ENCODE results near the gene COL5A3. TPM values are rescaled to one million over a fixed set of nuclear protein-coding genes. Genes with fewer than 3 reads are reported as not detected.

COL5A3 gene
- total and polyA plus RNA-seq, 2 of the 13 experiments (the other 11 are each of a cell fraction or from before 2014, with no cell fraction given) = 0.02 TPM; not detected in 1

DNA sequence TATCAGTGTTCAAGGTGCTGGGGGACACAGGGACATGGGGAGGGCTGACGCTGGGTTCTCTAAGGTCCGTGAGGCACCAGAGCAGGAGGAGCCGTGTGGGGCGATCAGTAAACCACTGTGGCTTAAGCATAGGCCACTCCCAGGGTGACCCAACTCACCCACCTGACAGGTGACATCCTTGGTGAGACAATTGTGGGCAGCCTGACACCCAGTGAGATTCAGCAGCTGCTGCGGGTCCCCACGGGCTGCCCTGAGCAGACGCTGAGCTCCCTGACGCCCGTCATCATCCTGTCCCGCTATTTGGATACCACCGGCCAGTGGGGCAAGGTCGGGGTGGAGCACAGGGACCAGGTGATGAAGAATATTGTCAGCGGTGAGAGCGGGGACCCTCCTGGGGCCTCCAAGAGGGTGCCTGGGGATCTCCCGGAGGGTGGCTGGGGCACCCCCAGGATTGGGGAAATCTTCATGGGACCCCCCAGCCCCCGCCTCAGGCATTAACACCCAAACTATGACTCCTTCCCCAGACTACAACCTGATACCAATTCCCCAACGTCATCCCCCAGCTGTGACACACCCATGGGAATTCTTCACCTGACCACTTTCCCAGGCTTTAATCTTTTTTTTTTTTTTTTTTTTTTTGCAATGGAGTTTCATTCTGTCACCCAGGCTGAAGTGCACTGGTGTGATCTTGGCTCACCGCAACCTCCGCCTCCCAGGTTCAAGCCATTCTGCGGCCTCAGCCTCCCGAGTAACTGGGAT, 42.5 kb upstream of the COL5A3 start:
- no peak overlapping the region for H3K9ac ChIP-seq (ENCODE audit: insufficient read depth, low read depth, low read length)
- no peaks in the 10 kb centered on the region for H3K36me3 ChIP-seq (replicated peaks in 1 of 2; ENCODE audit: control insufficient read depth in 1 of 2, insufficient read depth in 2 of 2, low read length in 2 of 2)
- no peak for FAIRE-seq
- no peak overlapping the region for H3K4me2 ChIP-seq (ENCODE audit: low read depth, low read length)
- no peak overlapping the region for H3K4me3 ChIP-seq (replicated peaks in 1 of 3; ENCODE audit: insufficient read depth in 1 of 3, low read depth in 2 of 3, low read length in 3 of 3)
- no peaks in the 10 kb centered on the region for H4K20me1 ChIP-seq (ENCODE audit: insufficient read depth, low read length)
- WGBS (ENCODE audit: low lambda C conversion rate) = 35% methylated on average over 12 of the region's 21 CpGs
- no peaks in the 10 kb centered on the region for H3K79me2 ChIP-seq (ENCODE audit: insufficient read depth, low read length)
- ChIA-PET POLR2A (no interaction called here), CTCF (ENCODE audit: low intra/inter-chr PET ratio, low total read pairs) (no interaction called here)
- H3K4me1 ChIP-seq (ENCODE audit: insufficient read depth, low read length) = no peaks in the 10 kb centered on the region
- ATAC-seq = no peak
- in situ Hi-C loops (cut with HindIII; ENCODE audit: extremely low pct_ligation_motif_present, low pct_unique_long_range_greater_than_20kb) (no loop called here), intact Hi-C loops (cut with micrococcal nuclease; ENCODE audit: unreplicated experiment) (no loop called here)
- no peak overlapping the region for H3K27ac ChIP-seq (ENCODE audit: extremely low read length, insufficient read depth, low read length)
- H2AFZ ChIP-seq (ENCODE audit: low read length) = no peak overlapping the region
- H3K9me3 ChIP-seq (ENCODE audit: low read length) = no peaks in the 10 kb centered on the region
- no TSS peak for BruUV-seq (replicated peaks)
- no peak for DNase-seq (ENCODE audit: low spot score)
- TF ChIP-seq ZNF629 (CRISPR knock-in tag; conservative IDR thresholded peaks at IDR 0.05) (no peak), ZBTB21 (CRISPR knock-in tag; IDR thresholded peaks at IDR 0.05) (no peak), CC2D1A (CRISPR knock-in tag; IDR thresholded peaks at IDR 0.05) (no peak), NCOA5 (CRISPR knock-in tag; IDR thresholded peaks at IDR 0.05) (no peak), KAT7 (CRISPR knock-in tag; IDR thresholded peaks at IDR 0.05; ENCODE audit: borderline replicate concordance) (no peak), MZF1 (CRISPR knock-in tag; IDR thresholded peaks at IDR 0.05; ENCODE audit: borderline replicate concordance) (no peak), ZNF530 (CRISPR knock-in tag; IDR thresholded peaks at IDR 0.05; ENCODE audit: low read depth) (no peak), CHD2 (IDR thresholded peaks at IDR 0.05; ENCODE audit: low read depth, low read length) (no peak), TFDP1 (CRISPR knock-in tag; IDR thresholded peaks at IDR 0.05; ENCODE audit: borderline replicate concordance) (no peak), CENPT (CRISPR knock-in tag; IDR thresholded peaks at IDR 0.05; ENCODE audit: low read depth) (no peak), SRSF4 (IDR thresholded peaks at IDR 0.05; ENCODE audit: low read depth, low read length, poor library complexity, severe bottlenecking) (no peak), HNRNPUL1 (IDR thresholded peaks at IDR 0.05; ENCODE audit: low read depth, low read length) (no peak), ZNF274 (CRISPR knock-in tag; IDR thresholded peaks at IDR 0.05) (no peak)
- TF ChIP-seq, protein P1, sequence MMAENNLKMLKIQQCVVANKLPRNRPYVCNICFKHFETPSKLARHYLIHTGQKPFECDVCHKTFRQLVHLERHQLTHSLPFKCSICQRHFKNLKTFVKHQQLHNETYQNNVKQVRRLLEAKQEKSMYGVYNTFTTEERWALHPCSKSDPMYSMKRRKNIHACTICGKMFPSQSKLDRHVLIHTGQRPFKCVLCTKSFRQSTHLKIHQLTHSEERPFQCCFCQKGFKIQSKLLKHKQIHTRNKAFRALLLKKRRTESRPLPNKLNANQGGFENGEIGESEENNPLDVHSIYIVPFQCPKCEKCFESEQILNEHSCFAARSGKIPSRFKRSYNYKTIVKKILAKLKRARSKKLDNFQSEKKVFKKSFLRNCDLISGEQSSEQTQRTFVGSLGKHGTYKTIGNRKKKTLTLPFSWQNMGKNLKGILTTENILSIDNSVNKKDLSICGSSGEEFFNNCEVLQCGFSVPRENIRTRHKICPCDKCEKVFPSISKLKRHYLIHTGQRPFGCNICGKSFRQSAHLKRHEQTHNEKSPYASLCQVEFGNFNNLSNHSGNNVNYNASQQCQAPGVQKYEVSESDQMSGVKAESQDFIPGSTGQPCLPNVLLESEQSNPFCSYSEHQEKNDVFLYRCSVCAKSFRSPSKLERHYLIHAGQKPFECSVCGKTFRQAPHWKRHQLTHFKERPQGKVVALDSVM (CRISPR knock-in tag; IDR thresholded peaks at IDR 0.05) = no peak
- TF ChIP-seq, protein P2, sequence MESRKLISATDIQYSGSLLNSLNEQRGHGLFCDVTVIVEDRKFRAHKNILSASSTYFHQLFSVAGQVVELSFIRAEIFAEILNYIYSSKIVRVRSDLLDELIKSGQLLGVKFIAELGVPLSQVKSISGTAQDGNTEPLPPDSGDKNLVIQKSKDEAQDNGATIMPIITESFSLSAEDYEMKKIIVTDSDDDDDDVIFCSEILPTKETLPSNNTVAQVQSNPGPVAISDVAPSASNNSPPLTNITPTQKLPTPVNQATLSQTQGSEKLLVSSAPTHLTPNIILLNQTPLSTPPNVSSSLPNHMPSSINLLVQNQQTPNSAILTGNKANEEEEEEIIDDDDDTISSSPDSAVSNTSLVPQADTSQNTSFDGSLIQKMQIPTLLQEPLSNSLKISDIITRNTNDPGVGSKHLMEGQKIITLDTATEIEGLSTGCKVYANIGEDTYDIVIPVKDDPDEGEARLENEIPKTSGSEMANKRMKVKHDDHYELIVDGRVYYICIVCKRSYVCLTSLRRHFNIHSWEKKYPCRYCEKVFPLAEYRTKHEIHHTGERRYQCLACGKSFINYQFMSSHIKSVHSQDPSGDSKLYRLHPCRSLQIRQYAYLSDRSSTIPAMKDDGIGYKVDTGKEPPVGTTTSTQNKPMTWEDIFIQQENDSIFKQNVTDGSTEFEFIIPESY (CRISPR knock-in tag; IDR thresholded peaks at IDR 0.05) = no peak
- TF ChIP-seq, protein P3, sequence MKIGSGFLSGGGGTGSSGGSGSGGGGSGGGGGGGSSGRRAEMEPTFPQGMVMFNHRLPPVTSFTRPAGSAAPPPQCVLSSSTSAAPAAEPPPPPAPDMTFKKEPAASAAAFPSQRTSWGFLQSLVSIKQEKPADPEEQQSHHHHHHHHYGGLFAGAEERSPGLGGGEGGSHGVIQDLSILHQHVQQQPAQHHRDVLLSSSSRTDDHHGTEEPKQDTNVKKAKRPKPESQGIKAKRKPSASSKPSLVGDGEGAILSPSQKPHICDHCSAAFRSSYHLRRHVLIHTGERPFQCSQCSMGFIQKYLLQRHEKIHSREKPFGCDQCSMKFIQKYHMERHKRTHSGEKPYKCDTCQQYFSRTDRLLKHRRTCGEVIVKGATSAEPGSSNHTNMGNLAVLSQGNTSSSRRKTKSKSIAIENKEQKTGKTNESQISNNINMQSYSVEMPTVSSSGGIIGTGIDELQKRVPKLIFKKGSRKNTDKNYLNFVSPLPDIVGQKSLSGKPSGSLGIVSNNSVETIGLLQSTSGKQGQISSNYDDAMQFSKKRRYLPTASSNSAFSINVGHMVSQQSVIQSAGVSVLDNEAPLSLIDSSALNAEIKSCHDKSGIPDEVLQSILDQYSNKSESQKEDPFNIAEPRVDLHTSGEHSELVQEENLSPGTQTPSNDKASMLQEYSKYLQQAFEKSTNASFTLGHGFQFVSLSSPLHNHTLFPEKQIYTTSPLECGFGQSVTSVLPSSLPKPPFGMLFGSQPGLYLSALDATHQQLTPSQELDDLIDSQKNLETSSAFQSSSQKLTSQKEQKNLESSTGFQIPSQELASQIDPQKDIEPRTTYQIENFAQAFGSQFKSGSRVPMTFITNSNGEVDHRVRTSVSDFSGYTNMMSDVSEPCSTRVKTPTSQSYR (CRISPR knock-in tag; IDR thresholded peaks at IDR 0.05; ENCODE audit: borderline replicate concordance) = no peak
- peaks cover 2 to 19% of the 10 kb centered on the region in 2 experiments; a peak in 1 of 5 replicates for H3K27me3 ChIP-seq (ENCODE audit: control insufficient read depth in 1 of 2, insufficient read depth in 2 of 2, low read length in 2 of 2)
